ENCODE results near the gene CASZ1. TPM values are rescaled to one million over a fixed set of nuclear protein-coding genes. Genes with fewer than 3 reads are reported as not detected.

CASZ1 gene
- total RNA-seq, 1 donor from 2014 or later, result 11.8 TPM

DNA sequence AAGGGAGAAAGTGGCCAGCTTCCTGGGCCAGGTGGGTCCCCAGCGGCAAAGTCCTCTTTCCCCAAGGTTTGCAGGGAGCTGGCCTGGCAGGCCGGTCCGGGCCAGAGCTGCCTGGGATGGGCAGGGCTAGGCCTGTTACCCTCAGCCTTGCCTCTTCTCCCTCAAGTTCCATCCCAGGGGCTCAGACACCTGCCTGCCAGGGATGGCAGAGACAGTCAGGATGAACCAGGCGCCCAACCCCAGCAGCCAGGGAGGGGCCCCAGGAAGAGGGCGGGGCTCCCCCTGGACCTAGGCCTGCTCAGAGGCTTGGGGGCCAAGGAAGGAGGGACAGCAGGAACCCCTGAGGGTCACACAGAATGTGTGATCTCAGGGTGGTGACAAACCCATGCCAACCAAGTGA lies 120.6 kb downstream of the CASZ1 start:
- DNase-seq (ENCODE audit: low read depth), result no peak
- TF ChIP-seq, protein P1, sequence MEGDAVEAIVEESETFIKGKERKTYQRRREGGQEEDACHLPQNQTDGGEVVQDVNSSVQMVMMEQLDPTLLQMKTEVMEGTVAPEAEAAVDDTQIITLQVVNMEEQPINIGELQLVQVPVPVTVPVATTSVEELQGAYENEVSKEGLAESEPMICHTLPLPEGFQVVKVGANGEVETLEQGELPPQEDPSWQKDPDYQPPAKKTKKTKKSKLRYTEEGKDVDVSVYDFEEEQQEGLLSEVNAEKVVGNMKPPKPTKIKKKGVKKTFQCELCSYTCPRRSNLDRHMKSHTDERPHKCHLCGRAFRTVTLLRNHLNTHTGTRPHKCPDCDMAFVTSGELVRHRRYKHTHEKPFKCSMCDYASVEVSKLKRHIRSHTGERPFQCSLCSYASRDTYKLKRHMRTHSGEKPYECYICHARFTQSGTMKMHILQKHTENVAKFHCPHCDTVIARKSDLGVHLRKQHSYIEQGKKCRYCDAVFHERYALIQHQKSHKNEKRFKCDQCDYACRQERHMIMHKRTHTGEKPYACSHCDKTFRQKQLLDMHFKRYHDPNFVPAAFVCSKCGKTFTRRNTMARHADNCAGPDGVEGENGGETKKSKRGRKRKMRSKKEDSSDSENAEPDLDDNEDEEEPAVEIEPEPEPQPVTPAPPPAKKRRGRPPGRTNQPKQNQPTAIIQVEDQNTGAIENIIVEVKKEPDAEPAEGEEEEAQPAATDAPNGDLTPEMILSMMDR (conservative IDR thresholded peaks at IDR 0.05; ENCODE audit: low read depth, low read length), result no peak
- no peak overlapping the region for H3K4me3 ChIP-seq (ENCODE audit: low read depth, low read length)

DNA sequence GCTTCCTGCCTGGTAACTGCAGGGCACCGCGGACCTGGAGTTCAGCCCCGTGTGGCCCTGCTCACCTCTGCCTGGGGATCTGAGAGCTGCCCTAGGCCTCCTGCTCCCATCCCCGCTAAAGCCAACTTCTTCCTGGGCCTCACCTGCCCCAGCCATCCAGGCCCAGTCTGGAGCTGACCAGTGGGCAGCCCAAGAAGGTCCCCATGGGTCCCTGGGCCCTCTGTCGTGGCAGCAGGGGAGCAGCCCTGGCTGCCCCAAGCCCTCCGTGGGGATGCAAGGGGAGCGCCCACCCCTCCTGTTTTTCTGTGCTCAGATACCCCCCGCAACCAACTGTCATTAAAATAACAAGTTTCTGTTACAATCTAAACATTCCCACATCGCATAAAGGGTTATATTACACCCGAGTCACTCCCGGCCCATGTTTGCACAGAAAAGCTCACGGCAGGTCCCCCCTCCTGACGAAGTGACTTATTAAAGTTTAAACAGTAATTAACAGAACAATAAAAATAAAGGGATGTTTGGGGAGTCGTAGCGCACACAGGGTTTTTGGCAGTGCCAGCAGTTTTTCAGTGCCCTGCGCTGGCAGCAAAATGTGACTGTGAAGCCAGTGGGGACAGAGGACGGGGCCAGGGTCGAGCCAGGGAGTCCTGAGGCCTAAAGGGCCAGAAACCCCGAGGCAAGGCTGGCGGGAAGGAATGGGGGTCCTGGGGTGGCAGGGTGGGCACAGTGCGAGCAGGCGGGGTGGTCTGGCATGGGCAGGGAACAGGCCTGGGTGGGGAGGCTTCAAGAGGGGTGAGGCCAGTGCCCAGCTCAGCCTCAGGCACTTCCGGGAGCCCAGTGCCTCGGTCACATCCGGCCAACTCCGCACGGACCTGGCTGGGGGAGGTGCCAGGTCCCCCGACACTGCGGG lies 121.5 kb downstream of the CASZ1 start:
- H3K4me3 ChIP-seq (ENCODE audit: low read depth, low read length), result no peak overlapping the region
- DNase-seq (ENCODE audit: low read depth), result no peak
- TF ChIP-seq, protein P1 (conservative IDR thresholded peaks at IDR 0.05; ENCODE audit: low read depth, low read length), result no peak

DNA sequence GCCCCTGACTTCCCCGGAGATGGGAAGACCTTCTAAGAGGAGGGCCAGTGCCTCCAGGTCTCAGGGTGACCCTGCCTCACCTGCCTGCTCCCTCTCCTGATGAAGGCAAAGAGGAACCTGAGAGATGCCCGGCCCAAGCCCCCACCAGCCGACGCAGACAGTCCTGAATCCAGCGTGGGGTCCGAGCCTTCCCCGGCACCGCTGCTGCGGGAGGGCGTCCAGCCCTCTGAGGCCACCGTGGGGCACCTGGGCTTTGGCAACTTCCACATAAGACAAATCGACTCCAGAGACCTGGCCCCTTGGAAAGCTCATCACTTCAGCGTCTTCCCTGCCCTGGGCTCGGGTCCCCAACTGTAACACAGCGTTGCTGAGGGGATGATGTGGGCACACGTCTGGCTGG lies 122.2 kb downstream of the CASZ1 start:
- no peak overlapping the region for H3K4me3 ChIP-seq (ENCODE audit: low read depth, low read length)
- DNase-seq (ENCODE audit: low read depth), result no peak
- TF ChIP-seq, protein P1 (conservative IDR thresholded peaks at IDR 0.05; ENCODE audit: low read depth, low read length), result no peak

DNA sequence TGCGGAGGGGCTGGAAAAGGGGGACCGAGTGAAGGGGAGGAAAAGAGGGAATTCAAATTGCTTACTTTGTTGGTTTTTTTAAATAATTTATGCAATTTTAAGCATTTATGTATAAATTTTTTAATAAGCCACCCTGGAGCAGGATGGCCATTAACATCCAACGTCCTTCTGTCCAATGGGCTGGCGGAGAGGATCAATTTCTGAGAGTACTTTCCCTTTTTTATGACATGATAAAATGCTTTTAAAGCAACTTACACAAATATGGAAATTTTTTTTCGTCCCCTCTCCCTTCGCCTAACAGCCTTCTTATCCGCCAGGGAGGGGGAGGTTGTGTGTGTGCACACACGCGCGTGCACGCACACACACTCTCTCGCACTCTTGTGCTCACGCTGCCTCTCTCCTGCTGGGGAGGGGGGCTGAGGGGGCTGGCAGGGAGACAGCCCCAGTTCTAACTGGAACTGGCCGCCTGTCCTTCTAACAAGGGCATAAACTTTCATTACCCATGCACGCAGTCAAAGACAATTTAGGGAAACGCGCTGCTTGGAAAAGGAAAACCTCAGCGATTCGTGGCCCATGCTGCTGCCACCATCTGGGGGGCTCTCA lies 123.2 kb downstream of the CASZ1 start:
- H3K4me3 ChIP-seq (ENCODE audit: low read depth, low read length), result no peak overlapping the region
- DNase-seq (ENCODE audit: low read depth), result no peak
- TF ChIP-seq, protein P1 (conservative IDR thresholded peaks at IDR 0.05; ENCODE audit: low read depth, low read length), result no peak

DNA sequence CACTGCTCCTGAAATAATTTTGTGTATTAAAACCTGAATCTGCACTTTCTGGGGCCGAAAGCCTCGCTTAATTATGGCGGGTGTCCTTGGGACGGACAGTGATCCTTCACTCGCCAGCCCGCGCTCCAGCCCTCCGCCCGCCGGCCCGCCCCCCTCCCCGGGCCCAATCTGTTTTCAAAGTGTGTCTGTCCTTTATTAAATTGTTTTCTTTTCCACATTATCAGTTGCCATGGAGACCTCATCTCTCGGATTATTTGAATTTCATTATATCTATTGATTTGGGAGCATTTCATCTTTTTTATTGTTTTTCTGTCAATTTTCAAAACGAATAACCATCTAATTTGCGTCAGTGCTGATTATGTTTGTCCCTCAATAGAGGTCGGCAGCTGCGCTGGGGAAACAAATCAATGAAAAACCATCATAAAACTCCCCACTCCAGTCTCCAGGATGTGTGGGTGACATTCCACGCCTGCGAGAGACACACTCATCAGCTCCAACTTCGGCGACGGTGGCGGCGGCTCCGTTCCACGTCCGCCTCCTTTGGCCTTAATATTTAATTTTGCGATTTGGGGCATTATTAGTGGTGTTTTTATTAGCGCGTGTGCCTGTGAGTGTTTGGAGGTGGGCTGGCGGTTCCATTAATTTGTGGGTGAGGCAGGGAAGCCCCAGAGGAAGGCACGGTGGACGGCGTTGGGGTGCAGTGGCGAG lies 123.9 kb downstream of the CASZ1 start:
- no peak overlapping the region for H3K4me3 ChIP-seq (ENCODE audit: low read depth, low read length)
- TF ChIP-seq, protein P1 (conservative IDR thresholded peaks at IDR 0.05; ENCODE audit: low read depth, low read length), result no peak

DNA sequence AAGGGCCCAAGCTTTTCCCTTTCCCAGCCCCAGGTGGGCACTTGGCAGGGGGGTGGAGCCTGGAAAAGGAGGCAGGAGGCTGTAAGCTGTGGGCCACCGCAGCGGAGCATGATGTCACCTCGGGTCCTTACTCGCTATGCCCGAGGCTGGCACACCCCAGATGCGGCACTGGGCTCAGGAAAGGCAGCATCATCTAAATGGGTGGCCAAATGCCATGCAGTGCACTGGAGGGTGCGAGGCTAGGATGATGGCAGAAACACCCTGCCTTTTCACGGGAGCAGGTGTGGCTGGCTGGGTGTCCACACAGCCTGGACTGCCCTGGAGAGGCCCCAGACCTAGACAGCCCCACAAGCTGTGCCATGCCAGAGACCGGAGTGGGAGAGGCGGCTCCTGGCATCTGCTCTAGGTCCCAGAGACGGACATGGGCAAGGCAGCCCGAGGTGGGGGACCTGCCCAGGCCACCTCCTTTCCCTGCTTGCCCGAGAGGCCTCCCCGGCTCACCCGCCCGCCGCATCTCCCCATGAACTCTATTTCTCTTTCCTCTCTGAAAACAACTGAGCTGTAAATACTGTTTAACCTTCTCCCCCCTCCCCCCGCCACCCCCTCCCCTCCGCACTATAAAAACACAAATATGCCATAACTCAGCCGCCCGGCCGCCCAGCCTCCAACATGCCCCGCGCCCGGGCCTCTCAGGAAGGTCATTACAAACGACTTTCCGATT lies 124.7 kb downstream of the CASZ1 start:
- DNase-seq (ENCODE audit: low read depth), result no peak
- H3K4me3 ChIP-seq (ENCODE audit: low read depth, low read length), result no peak overlapping the region
- TF ChIP-seq, protein P1 (conservative IDR thresholded peaks at IDR 0.05; ENCODE audit: low read depth, low read length), result no peak

More for the DNA sequence above, 123.9 kb downstream of the CASZ1 start:
- DNase-seq (ENCODE audit: low read depth), result no peak

All from epithelial cell of proximal tubule (primary cell).